ENCODE results near the gene LRRC4B. TPM values are rescaled to one million over a fixed set of nuclear protein-coding genes. Genes with fewer than 3 reads are reported as not detected.

Gene LRRC4B
- total RNA-seq, 1 donor from 2014 or later, result not detected

GRCh38 chr19:50565984-50566903, 2.0 kb downstream of the LRRC4B start:
- TF ChIP-seq EZH2 (IDR thresholded peaks at IDR 0.05; ENCODE audit: insufficient read depth, low read length) (no peak), CTCF (IDR thresholded peaks at IDR 0.05; ENCODE audit: insufficient read depth, low read depth, low read length) (no peak)
- Histone ChIP-seq H2AFZ (ENCODE audit: low read depth, low read length) (no peak overlapping the region), H3K36me3 (ENCODE audit: insufficient read depth, low read length) (no peaks in the 10 kb centered on the region), H3K4me3 (ENCODE audit: insufficient read depth, low read depth, low read length) (no peak overlapping the region), H4K20me1 (ENCODE audit: insufficient read depth, low read length) (no peaks in the 10 kb centered on the region), H3K4me2 (ENCODE audit: low read length) (peak overlapping the region; percentile 22), H3K27me3 (ENCODE audit: insufficient read depth, low read length) (peaks cover 5% of the 10 kb centered on the region), H3K27ac (ENCODE audit: low read depth, low read length) (no peak overlapping the region), H3K4me1 (ENCODE audit: insufficient read depth, low read length) (no peaks in the 10 kb centered on the region), H3K9ac (ENCODE audit: low read length) (no peak overlapping the region), H3K79me2 (ENCODE audit: insufficient read depth, low read length) (no peaks in the 10 kb centered on the region), H3K9me3 (ENCODE audit: insufficient read depth, low read depth, low read length) (no peaks in the 10 kb centered on the region)
- Mint-ChIP-seq H3K36me3 (ENCODE audit: low read depth, unreplicated experiment) (no peaks in the 10 kb centered on the region), H3K27ac (ENCODE audit: unreplicated experiment) (no peak overlapping the region), H3K9me3 (ENCODE audit: unreplicated experiment) (peaks cover 2% of the 10 kb centered on the region), H3K4me3 (ENCODE audit: unreplicated experiment) (no peak overlapping the region), H3K27me3 (ENCODE audit: low read depth, unreplicated experiment) (no peaks in the 10 kb centered on the region), H3K4me1 (ENCODE audit: low read depth, unreplicated experiment) (no peaks in the 10 kb centered on the region)
- DNase-seq (ENCODE audit: low read depth) (no peak), FAIRE-seq (no peak)

GRCh38 chr19:50564229-50565105, 3.8 kb downstream of the LRRC4B start:
- no peak overlapping the region for H3K4me3 ChIP-seq (ENCODE audit: insufficient read depth, low read depth, low read length)
- H2AFZ ChIP-seq (ENCODE audit: low read depth, low read length), result no peak overlapping the region
- TF ChIP-seq EZH2 (IDR thresholded peaks at IDR 0.05; ENCODE audit: insufficient read depth, low read length) (no peak), CTCF (IDR thresholded peaks at IDR 0.05; ENCODE audit: insufficient read depth, low read depth, low read length) (no peak)
- Mint-ChIP-seq H3K4me3 (ENCODE audit: unreplicated experiment) (no peak overlapping the region), H3K4me1 (ENCODE audit: low read depth, unreplicated experiment) (no peaks in the 10 kb centered on the region), H3K36me3 (ENCODE audit: low read depth, unreplicated experiment) (no peaks in the 10 kb centered on the region), H3K27ac (ENCODE audit: unreplicated experiment) (no peak overlapping the region), H3K9me3 (ENCODE audit: unreplicated experiment) (peaks cover 5% of the 10 kb centered on the region), H3K27me3 (ENCODE audit: low read depth, unreplicated experiment) (no peaks in the 10 kb centered on the region)
- FAIRE-seq (no peak), DNase-seq (ENCODE audit: low read depth) (no peak)
- H3K27me3 ChIP-seq (ENCODE audit: insufficient read depth, low read length), result peaks cover 5% of the 10 kb centered on the region
- no peak overlapping the region for H3K27ac ChIP-seq (ENCODE audit: low read depth, low read length)
- H3K4me2 ChIP-seq (ENCODE audit: low read length), result no peak overlapping the region
- no peaks in the 10 kb centered on the region for H4K20me1 ChIP-seq (ENCODE audit: insufficient read depth, low read length)
- H3K4me1 ChIP-seq (ENCODE audit: insufficient read depth, low read length), result no peaks in the 10 kb centered on the region
- no peaks in the 10 kb centered on the region for H3K79me2 ChIP-seq (ENCODE audit: insufficient read depth, low read length)
- no peaks in the 10 kb centered on the region for H3K9me3 ChIP-seq (ENCODE audit: insufficient read depth, low read depth, low read length)
- H3K9ac ChIP-seq (ENCODE audit: low read length), result no peak overlapping the region
- no peaks in the 10 kb centered on the region for H3K36me3 ChIP-seq (ENCODE audit: insufficient read depth, low read length)

All from astrocyte (in vitro differentiated cells and primary cell).